ENCODE results near the gene WFDC12. TPM values are rescaled to one million over a fixed set of nuclear protein-coding genes. Genes with fewer than 3 reads are reported as not detected.
"Not testable (repeated sequence)": the region's sequence is repeated elsewhere in the genome, so short reads cannot be mapped to it uniquely, and the experiment has no call there.

Gene WFDC12, protein sequence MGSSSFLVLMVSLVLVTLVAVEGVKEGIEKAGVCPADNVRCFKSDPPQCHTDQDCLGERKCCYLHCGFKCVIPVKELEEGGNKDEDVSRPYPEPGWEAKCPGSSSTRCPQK
- total RNA-seq, result under 1 TPM in 1 of 2 donors, not detected in 1; 0.92 TPM
- long read RNA-seq, result 0 reads

GRCh38 chr20:45124365-45124764 lies at the start of gene WFDC12:
TSS of gene WFDC12 (minus strand) at chr20:45124465. CDS start at chr20:45124447, 18 bp downstream.
- no peak for DNase-seq
- intact Hi-C loops (cut with DNase I, micrococcal nuclease), result no loop called here
- peak; percentile 23 for ATAC-seq

- DNase-seq (no peak), ATAC-seq (no peak)
- intact Hi-C loops (cut with DNase I, micrococcal nuclease), result no loop called here
These were observed 49.3 kb upstream of the WFDC12 start for GRCh38 chr20:45173522-45173921.

- DNase-seq (no peak), ATAC-seq (no peak)
- intact Hi-C loops (cut with DNase I, micrococcal nuclease), result no loop called here
These were observed 40.6 kb upstream of the WFDC12 start for GRCh38 chr20:45164906-45165305.

GRCh38 chr20:45163083-45163803 lies 39.0 kb upstream of the WFDC12 start:
- peak; percentile 98 for ATAC-seq
- peak; percentile 85 to 88 for DNase-seq
- intact Hi-C loops (cut with DNase I, micrococcal nuclease), result no loop called here

- intact Hi-C loops (cut with DNase I, micrococcal nuclease), result no loop called here
- peak; percentile 96 for ATAC-seq
- DNase-seq, result peak in 1 of 2 donors; percentile 34
These were observed 33.7 kb upstream of the WFDC12 start for GRCh38 chr20:45157962-45158361.

GRCh38 chr20:45156713-45157112 lies 32.4 kb upstream of the WFDC12 start:
- intact Hi-C loops (cut with DNase I, micrococcal nuclease), result no loop called here
- DNase-seq, result no peak
- ATAC-seq, result no peak

DNA sequence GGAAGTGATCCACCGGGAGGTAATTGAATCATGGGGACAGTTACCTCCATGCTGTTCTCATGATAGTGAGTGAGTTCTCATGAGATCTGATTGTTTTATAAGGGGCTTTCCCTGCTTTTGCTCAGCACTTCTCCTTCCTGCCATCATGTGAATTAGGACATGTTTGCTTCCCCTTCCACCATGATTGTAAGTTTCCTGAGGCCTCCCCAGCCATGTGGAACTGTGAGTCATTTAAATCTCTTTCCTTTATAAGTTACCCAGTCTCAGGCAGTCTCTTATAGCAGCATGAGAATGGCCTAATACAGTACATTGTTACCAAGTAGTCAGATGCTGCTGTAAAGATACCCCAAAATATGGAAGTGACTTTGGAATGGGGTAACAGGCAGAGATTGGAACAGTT lies 30.5 kb upstream of the WFDC12 start:
- ATAC-seq; DNase-seq; intact Hi-C loops (cut with DNase I, micrococcal nuclease): not testable (repeated sequence)

DNA sequence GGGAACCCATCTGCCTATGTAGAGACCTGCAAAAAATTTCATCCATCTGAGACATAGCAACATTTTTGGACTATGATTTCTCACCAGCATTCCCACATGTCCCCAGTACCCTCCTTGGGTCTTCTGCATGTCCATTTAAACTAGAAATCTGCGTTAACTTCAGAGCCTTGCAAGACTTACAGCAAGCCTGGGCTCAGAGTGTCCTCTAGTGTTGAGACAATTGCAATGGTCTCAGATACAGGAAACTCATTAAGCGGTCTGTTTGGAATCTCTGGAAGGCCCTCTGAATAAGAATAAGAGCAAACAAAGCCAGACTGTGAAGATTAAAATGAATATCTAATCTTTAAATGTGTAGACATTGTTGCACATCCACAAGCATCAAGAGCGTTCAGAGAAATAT lies 29.9 kb upstream of the WFDC12 start:
- intact Hi-C loops (cut with DNase I, micrococcal nuclease), result no loop called here
- ATAC-seq (no peak), DNase-seq (no peak)

- intact Hi-C loops (cut with DNase I, micrococcal nuclease), result no loop called here
- no peak for ATAC-seq
- DNase-seq, result no peak
These were observed 29.5 kb upstream of the WFDC12 start for GRCh38 chr20:45153752-45154151.

- DNase-seq (no peak), ATAC-seq (no peak)
- intact Hi-C loops (cut with DNase I, micrococcal nuclease), result no loop called here
These were observed 28.9 kb upstream of the WFDC12 start for GRCh38 chr20:45153147-45153546.

- intact Hi-C loops (cut with DNase I, micrococcal nuclease), result no loop called here
- ATAC-seq, result no peak
- DNase-seq, result no peak
These were observed 28.1 kb upstream of the WFDC12 start for GRCh38 chr20:45152405-45152804.

DNA sequence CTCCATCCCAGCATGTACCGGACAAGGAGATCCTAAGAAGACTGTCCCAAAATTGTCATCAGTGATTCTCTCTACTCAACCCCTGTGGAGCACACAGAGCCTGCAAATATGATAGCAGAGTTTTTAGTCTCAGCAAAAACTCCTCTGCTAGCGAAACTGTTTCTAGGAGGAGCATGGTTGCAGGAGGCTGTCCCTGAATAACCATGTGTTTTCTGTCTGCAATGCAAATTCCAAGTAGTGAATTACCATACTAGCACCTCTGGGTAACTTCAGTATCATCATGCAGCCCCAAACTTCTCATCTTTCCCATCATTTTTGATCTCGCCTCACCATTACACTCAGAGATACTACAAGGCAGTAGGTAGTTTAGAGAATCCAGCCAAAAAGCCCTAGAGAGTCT lies 24.8 kb upstream of the WFDC12 start:
- intact Hi-C loops (cut with DNase I, micrococcal nuclease), result no loop called here
- DNase-seq, result no peak
- no peak for ATAC-seq

DNA sequence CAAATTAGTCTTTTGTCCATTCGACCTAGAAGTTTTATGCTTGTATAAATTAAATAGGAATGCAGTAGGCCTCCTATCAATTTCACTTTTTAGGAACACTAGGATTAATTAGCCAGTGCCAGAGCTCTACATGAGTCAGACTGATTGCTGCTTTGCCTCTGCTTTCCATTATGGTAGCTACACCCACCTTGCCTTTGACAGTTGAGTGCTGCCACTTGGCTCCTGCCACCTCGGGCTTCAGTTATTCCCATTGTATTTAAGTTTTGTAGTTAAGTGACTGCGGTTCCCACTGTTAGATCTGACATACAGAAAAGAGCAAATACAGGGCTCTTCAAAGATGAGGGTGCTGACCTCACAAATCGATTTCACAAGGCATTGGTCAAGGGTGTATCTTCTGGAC lies 16.6 kb upstream of the WFDC12 start:
- intact Hi-C loops (cut with DNase I, micrococcal nuclease), result no loop called here
- DNase-seq (no peak), ATAC-seq (no peak)

- DNase-seq; intact Hi-C loops (cut with DNase I, micrococcal nuclease); ATAC-seq: not testable (repeated sequence)
These were observed 15.6 kb upstream of the WFDC12 start for GRCh38 chr20:45139733-45140375.

DNA sequence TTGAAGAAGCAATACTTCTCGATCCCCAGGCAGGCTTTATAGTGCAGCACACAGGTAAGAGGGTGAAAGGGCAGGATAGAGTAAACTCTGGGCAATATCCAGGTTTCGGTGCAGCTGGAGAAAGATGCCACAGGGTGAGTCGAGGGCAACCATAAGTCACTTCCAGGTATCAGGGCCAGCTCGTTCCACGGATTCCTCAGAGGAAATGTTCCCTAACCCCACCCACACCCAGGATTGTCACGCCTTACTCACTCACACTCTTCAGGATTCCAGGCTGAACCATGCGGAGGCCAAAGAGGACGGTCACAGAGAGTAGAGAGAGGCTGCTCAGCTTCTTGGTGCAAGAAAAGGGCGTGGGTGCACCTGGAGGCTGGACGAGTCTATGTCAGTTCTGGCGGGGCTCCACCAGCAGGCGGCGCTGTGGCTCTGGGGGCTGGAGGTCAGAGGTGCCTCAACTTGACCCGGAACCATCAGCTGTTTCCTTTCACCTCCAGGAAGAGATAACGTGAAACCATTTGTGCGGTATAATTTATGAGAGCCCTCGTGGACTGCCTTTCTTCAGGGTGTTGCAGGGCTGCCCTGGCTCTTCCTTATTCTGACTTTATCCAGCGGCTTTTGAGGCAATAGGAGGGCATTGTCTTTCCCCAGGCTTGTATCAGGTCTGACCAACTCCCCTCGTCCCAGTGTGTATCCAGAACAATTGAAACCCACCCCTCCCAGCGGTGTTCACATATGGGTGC lies 14.5 kb upstream of the WFDC12 start:
- intact Hi-C loops (cut with DNase I, micrococcal nuclease), result no loop called here
- DNase-seq (peak; percentile 81 to 84), ATAC-seq (peak; percentile 89)

DNA sequence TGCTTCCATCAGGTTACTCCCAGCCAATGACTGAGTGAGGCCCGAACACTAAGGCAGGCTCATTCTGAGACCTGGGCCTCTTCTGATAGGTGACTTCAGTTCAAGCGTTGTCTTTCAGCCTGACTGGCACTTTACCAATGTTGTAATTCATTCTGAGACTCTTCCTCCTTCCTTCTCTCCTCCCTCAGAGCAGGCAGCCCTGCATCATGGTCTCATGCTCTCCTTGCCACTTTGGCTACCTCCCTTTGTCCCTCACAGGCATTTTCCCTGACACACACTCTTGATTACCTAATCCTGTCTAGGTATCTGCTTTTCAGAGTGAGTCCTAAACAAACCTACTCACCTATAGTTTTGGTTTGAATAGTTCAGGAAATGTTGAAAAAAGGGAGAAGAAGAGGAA lies 12.6 kb upstream of the WFDC12 start:
- intact Hi-C loops (cut with DNase I, micrococcal nuclease), result no loop called here
- ATAC-seq, result no peak
- no peak for DNase-seq

- DNase-seq (no peak), ATAC-seq (peak; percentile 72)
- intact Hi-C loops (cut with DNase I, micrococcal nuclease), result no loop called here
These were observed 3.8 kb upstream of the WFDC12 start for GRCh38 chr20:45128099-45128498.

GRCh38 chr20:45121388-45121787 lies 2.9 kb downstream of the WFDC12 start:
- DNase-seq (no peak), ATAC-seq (no peak)
- intact Hi-C loops (cut with DNase I, micrococcal nuclease), result no loop called here

- no peak for DNase-seq
- no peak for ATAC-seq
- intact Hi-C loops (cut with DNase I, micrococcal nuclease), result no loop called here
These were observed 4.6 kb downstream of the WFDC12 start for GRCh38 chr20:45119556-45120266.
